K562 (cell line): ENCODE data around the gene KCND3. TPM values are rescaled to one million over a fixed set of nuclear protein-coding genes. Genes with fewer than 3 reads are reported as not detected.

Experiments used
- BACH1 ChIP-seq: fragments of 200-800 bp; sonication (Bioruptor generic); IDR thresholded peaks from 2 replicates; pipeline ENCODE4 v1.6.1; 2016; ENCODE audit warnings: missing genetic modification characterization, missing compliant biosample characterization
- BRD4 ChIP-seq: fragments of 200-600 bp; sonication (generic); IDR thresholded peaks from 2 replicates; pipeline ENCODE4 v1.6.1; 2017; ENCODE audit warnings: inconsistent platforms
- CREBBP ChIP-seq: IDR thresholded peaks from one replicate; pipeline ENCODE4 v1.6.1; 2012; ENCODE audit warnings: low read depth, mild to moderate bottlenecking, control low read depth, inconsistent platforms, low read length
- ELF4 ChIP-seq: fragments of 450-650 bp; formaldehyde crosslinking; IDR thresholded peaks from 2 replicates; pipeline ENCODE4 v1.4.0; 2022; ENCODE audit warnings: missing genetic modification characterization
- EZH2 ChIP-seq: IDR thresholded peaks from 2 replicates; pipeline ENCODE4 v1.6.1; 2012; ENCODE audit warnings: low read depth, mild to moderate bottlenecking, inconsistent platforms, low read length, borderline replicate concordance
- FOXJ2 ChIP-seq: fragments of 200-800 bp; sonication (Bioruptor generic); IDR thresholded peaks from 2 replicates; pipeline ENCODE4 v1.6.1; 2016; ENCODE audit warnings: missing genetic modification characterization, missing compliant biosample characterization
- IFI16 ChIP-seq: fragments of 250-450 bp; sonication (Bioruptor Pico); IDR thresholded peaks from 2 replicates; pipeline ENCODE4 v2.1.2; 2022; ENCODE audit warnings: mild to moderate bottlenecking, inconsistent platforms
- LARP7 ChIP-seq: fragments of 450-650 bp; IDR thresholded peaks from 2 replicates; pipeline ENCODE4 v1.6.1; 2016
- MLLT1 ChIP-seq, 2 experiments: fragments of 450-650 bp; IDR thresholded peaks; 2 replicates each; pipeline ENCODE4 v1.6.1; 2016
- NR4A1 ChIP-seq, 2 experiments: fragments of 250-450 bp in 1 of 2; fragments of 450-650 bp in 1 of 2; sonication (Bioruptor Pico) in 1 of 2; IDR thresholded peaks; 2 replicates each; pipeline versions ENCODE4 v1.4.0 to v1.6.1; 2016 to 2020; ENCODE audit warnings: mild to moderate bottlenecking in 2 of 2, missing compliant biosample characterization in 1 of 2, missing genetic modification characterization in 1 of 2, moderate library complexity in 1 of 2
- POU5F1 ChIP-seq: fragments of 150-350 bp; IDR thresholded peaks from 2 replicates; pipeline ENCODE4 v1.6.1; 2014; ENCODE audit warnings: borderline replicate concordance, low read length, low read depth, mild to moderate bottlenecking; ENCODE audit not compliant: partially characterized antibody
- PPARD ChIP-seq: fragments of 250-450 bp; sonication (Bioruptor Pico); IDR thresholded peaks from 2 replicates; pipeline ENCODE4 v1.8.0; 2022; ENCODE audit warnings: inconsistent platforms, mild to moderate bottlenecking, moderate library complexity
- RBM15 ChIP-seq: fragments of 200-400 bp; formaldehyde crosslinking; IDR thresholded peaks from 2 replicates; pipeline ENCODE4 v1.6.1; 2018; ENCODE audit warnings: mild to moderate bottlenecking, low read length, moderate library complexity; ENCODE audit not compliant: insufficient read depth
- SFPQ ChIP-seq: fragments of 200-400 bp; formaldehyde crosslinking; IDR thresholded peaks from 2 replicates; pipeline ENCODE4 v1.6.1; 2017; ENCODE audit warnings: mild to moderate bottlenecking, low read depth, low read length, moderate library complexity
- SPI1 ChIP-seq: IDR thresholded peaks from 2 replicates; pipeline ENCODE4 v1.6.1; 2011; ENCODE audit warnings: low read depth, low read length, control low read depth, borderline replicate concordance
- YY1 ChIP-seq, 3 experiments: IDR thresholded peaks; 2 replicates each; pipeline ENCODE4 v1.6.1; 2011; ENCODE audit warnings: low read length in 2 of 3, mild to moderate bottlenecking in 2 of 3, moderate library complexity in 2 of 3, borderline replicate concordance in 1 of 3, control low read depth in 1 of 3, low read depth in 1 of 3; ENCODE audit not compliant: insufficient read depth in 3 of 3, insufficient replicate concordance in 2 of 3, control insufficient read depth in 1 of 3, insufficient read length in 1 of 3; ENCODE audit errors: extremely low read depth in 1 of 3
- ZBTB17 ChIP-seq: fragments of 450-650 bp; formaldehyde crosslinking; IDR thresholded peaks from 2 replicates; pipeline ENCODE4 v1.4.0; 2020; ENCODE audit warnings: mild to moderate bottlenecking
- ZNF184 ChIP-seq: sonication (generic); formaldehyde crosslinking; IDR thresholded peaks from 2 replicates; pipeline ENCODE4 v1.5.0; 2020; ENCODE audit warnings: missing genetic modification reagents
- ZNF311 ChIP-seq: fragments of 250-450 bp; sonication (Bioruptor Pico); IDR thresholded peaks from 2 replicates; pipeline ENCODE4 v1.4.0; 2020; ENCODE audit warnings: mild to moderate bottlenecking, moderate library complexity
- ZNF384 ChIP-seq: IDR thresholded peaks from 2 replicates; pipeline ENCODE4 v1.6.1; 2012; ENCODE audit warnings: low read depth, low read length, improper control_type of control experiment
- ZNF431 ChIP-seq: sonication (generic); formaldehyde crosslinking; IDR thresholded peaks from 2 replicates; pipeline ENCODE4 v1.8.0; 2022; ENCODE audit warnings: mild to moderate bottlenecking, missing genetic modification reagents
- ZNF589 ChIP-seq: fragments of 200-800 bp; sonication (Bioruptor generic); IDR thresholded peaks from 2 replicates; pipeline ENCODE4 v1.6.1; 2016; ENCODE audit warnings: low read depth, missing genetic modification characterization, missing compliant biosample characterization
- ZNF778 ChIP-seq: fragments of 450-650 bp; formaldehyde crosslinking; IDR thresholded peaks from 2 replicates; pipeline ENCODE4 v1.4.0; 2020; ENCODE audit warnings: mild to moderate bottlenecking, moderate library complexity
- polyA plus RNA-seq, 8 experiments: library from polyadenylated mRNA; depleted of rRNA in 4 of 8; stranded (reverse) in 5 of 8; unstranded in 3 of 8; fragments of >200 nt; fragmentation: Nextera tagmentation in 2 of 8; fragmentation: Illumina TruSeq in 1 of 8; extraction: Ambion mirVana in 2 of 8; extraction: Trizol in 1 of 8; gene quantifications; 2 replicates each; pipeline versions ENCODE4 v1.2.1 to v1.2.3, GENCODE V29; 2011 to 2014; ENCODE audit warnings: inconsistent platforms in 1 of 8, missing spikeins in 1 of 8
- total RNA-seq, 7 experiments: library from RNA; depleted of rRNA in 6 of 7; stranded (reverse); fragments of >200 nt in 6 of 7; fragmentation: Illumina TruSeq in 2 of 7; extraction: Trizol in 2 of 7; gene quantifications; 2 replicates each; pipeline versions ENCODE4 v1.2.1 to v1.2.3, GENCODE V29; 2011 to 2021; ENCODE audit warnings: low replicate concordance in 1 of 7
- TF ChIP-seq, protein P1 (sequence below): fragments of 250-450 bp; sonication (Bioruptor Pico); IDR thresholded peaks from 2 replicates; pipeline ENCODE4 v1.5.1; 2021; ENCODE audit warnings: mild to moderate bottlenecking

KCND3 gene
- total and polyA plus RNA-seq, 9 of the 15 experiments (the other 6 are each of a cell fraction or from before 2014, with no cell fraction given), result not detected

- TF ChIP-seq SFPQ (no peak), IFI16 (CRISPR knock-in tag) (no peak), ZNF778 (CRISPR knock-in tag) (no peak), YY1 (IDR thresholded peaks at IDR 0.05; ENCODE audit: borderline replicate concordance in 1 of 3, control insufficient read depth in 1 of 3, extremely low read depth in 1 of 3, insufficient read depth in 3 of 3, insufficient read length in 1 of 3, insufficient replicate concordance in 2 of 3, low read depth in 1 of 3, low read length in 2 of 3) (no peak), PPARD (CRISPR knock-in tag) (no peak), MLLT1 (IDR thresholded peaks at IDR 0.05) (no peak), POU5F1 (no peak), BACH1 (tag) (no peak), ZNF184 (no peak), ZNF311 (CRISPR knock-in tag) (no peak), RBM15 (no peak), CREBBP (no peak), ZNF431 (peak; percentile 92), ZNF589 (CRISPR knock-in tag) (no peak), NR4A1 (CRISPR knock-in tag; IDR thresholded peaks at IDR 0.05) (no peak; the same call in 1 of the 2 replicates), NR4A1 (tag; IDR thresholded peaks at IDR 0.05) (no peak), ZBTB17 (CRISPR knock-in tag) (0 out of 2 replicates have a peak, but pooled peaks have one; percentile 51), FOXJ2 (tag) (no peak), ZNF384 (no peak), LARP7 (no peak), ELF4 (CRISPR knock-in tag) (no peak), SPI1 (no peak), EZH2 (no peak), BRD4 (no peak)
- TF ChIP-seq, protein P1, sequence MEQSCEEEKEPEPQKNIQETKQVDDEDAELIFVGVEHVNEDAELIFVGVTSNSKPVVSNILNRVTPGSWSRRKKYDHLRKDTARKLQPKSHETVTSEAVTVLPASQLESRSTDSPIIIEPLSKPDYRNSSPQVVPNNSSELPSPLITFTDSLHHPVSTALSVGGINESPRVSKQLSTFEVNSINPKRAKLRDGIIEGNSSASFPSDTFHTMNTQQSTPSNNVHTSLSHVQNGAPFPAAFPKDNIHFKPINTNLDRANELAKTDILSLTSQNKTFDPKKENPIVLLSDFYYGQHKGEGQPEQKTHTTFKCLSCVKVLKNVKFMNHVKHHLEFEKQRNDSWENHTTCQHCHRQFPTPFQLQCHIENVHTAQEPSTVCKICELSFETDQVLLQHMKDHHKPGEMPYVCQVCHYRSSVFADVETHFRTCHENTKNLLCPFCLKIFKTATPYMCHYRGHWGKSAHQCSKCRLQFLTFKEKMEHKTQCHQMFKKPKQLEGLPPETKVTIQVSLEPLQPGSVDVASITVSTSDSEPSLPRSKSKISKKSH (CRISPR knock-in tag), result no peak
These were observed 250.1 kb downstream of the KCND3 start, which contains the start of gene INKA2 (continued) for GRCh38 chr1:111739194-111739924.
